HG03521 (cell line): ENCODE results near the gene MGAT5.
"Not testable (repeated sequence)": the region's sequence is repeated elsewhere in the genome, so short reads cannot be mapped to it uniquely, and the experiment has no call there.

Experiments used
- ATAC-seq: cut with Tn5 transposase; IDR thresholded peaks from one replicate; pipeline ENCODE4 v1.9.1; 2021; ENCODE audit warnings: mild to moderate bottlenecking, moderate library complexity; ENCODE audit not compliant: unreplicated experiment

Gene MGAT5

DNA sequence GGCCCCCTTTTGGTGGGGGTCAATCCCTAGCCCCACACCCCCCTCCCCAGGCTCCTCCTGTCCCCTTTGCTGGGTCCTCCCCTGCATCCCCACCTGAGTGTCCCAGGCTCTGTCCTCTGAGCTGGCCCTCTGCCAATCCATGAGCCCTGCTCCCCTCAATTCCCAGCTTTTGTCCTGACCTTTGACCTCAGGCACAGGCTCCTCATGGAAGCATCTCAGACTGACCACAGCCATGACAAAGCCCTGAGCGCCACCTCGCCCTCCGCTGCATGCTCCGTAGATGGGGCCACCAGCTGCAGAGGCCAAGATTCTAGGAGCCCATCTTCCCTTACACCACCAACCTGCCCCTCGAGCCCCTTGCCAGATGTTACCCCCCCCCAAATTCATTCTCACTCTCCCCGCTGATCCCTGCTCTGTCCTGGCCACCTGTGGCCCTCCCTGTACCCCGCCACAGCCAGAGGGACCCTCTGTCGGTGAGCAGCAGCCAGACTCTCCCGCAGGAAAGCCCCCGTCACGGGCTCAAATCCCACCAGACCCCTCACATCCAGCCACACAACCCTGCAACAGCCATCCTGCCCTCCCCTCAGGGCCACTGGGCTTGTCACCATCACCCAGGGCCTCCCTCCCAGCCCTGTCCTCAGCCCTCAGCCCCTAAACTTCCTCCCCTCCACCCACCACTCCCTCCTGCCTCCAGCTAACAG, 206.0 kb downstream of the MGAT5 start:
- no peak for ATAC-seq

DNA sequence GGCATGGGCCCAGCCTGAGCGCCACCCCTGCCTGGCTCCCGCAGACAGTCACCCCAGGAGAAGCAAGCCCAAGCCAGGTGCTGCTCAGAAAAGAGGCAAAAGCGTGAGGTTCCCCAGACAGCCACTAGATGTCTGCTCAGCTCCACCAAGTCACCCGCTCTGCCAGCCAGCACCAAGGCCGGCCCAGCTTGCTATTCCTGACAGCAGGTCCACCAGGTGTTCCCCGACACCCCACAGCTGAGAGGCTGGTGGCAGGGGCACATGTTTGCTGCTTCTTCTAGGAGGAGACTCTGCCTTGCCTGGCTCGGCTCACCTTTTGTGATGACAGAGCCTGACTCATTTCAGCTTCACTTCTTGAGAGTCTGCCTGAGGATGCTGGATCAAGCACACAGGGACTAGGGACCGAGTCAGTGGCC, 206.7 kb downstream of the MGAT5 start:
- peak; percentile 86 for ATAC-seq

DNA sequence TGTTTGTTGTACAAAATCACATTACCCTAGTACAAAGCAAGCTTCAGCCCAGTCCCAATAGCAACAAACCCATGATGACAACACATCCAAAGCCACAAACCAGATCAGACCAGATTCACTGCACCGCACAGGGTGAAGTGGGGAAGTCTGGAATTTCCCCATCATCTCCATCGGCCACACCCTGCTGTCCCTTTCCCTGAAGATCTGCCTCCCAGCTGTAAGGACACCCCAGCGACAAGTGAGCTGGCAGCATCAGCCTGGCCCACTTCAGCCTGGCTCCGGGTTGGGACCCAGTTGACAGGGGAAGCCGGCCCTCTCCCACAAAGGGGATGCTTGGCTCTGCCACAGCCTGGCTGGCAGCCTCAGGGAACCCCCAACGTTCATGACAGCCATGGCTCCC, 207.6 kb downstream of the MGAT5 start:
- ATAC-seq = no peak

DNA sequence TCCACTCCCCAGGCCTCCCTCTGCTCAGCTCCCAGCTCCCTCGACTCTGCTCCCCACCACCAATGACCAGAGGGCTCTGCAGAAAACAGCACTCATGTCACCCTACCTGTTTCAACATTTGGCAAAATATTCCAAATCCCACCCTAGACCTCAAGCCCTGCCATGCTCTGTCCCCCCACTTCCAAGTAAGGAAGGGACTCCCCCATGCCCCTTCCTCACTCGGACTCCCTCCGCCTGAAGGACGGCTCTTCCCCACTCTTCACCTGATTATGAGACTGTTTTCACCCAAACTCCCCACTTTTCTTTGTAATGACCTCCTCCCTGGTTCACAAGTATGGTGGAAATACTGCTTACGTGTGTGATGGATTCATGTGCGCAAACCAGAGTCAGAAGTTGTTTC, 208.4 kb downstream of the MGAT5 start:
- ATAC-seq = no peak

DNA sequence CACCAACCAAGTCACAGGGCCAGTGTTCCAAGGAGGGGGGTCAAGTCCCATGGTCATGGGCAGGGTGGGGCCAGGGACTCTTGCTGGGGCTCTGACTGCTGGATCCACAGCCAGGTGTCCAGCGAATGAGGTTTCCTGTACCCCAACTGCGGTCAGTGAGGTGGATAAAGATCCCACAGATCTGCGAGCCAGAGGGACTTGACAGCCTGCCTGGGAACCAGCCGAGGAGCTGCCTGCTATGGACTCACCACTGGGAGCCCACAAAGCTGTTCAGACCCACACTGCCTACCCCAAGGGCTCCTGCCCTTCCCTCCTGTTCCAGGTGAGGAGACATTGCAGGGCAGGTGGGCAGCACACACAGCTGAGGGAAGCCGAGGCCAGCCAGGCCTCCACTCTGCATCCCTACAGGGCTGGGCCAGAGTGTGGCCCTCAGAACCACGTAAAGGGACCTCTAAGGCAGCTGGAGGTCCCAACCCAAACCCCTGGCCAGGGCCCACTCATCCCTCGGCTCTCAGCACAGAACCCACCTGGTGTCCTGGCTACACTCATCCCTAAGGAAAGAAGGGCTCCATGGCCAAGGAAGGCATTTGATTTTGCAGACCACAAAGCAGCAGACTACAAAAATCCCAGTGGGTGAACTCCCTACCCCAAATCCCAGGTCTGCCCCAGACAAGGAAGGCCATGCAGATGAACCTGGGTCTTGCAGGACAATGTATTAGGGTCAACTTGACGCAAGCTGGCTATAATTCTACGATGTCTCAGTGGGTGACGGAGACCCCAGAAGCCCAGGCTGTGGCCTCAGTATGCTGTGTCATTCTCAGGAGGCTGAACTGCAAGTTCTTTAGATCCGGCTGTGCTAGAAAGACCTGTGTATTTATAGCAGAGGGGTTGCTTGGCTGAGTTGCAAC, 209.2 kb downstream of the MGAT5 start:
- ATAC-seq = no peak

DNA sequence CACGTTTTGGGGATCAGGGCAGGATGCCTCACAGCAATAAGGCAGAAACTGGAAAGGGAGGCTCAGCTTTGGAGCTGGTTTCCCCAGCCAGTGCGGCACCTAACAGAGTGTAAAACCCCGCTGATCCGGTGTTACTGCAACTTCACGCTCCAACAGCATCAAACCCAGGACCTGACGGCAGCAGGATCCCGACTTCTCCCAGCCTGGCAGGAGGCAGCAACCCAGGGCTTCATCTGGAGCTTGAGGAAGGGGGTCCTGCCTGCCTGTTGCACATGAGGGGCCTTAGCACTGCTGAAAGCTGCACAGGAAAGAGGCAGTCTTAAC, 209.8 kb downstream of the MGAT5 start:
- ATAC-seq = no peak

DNA sequence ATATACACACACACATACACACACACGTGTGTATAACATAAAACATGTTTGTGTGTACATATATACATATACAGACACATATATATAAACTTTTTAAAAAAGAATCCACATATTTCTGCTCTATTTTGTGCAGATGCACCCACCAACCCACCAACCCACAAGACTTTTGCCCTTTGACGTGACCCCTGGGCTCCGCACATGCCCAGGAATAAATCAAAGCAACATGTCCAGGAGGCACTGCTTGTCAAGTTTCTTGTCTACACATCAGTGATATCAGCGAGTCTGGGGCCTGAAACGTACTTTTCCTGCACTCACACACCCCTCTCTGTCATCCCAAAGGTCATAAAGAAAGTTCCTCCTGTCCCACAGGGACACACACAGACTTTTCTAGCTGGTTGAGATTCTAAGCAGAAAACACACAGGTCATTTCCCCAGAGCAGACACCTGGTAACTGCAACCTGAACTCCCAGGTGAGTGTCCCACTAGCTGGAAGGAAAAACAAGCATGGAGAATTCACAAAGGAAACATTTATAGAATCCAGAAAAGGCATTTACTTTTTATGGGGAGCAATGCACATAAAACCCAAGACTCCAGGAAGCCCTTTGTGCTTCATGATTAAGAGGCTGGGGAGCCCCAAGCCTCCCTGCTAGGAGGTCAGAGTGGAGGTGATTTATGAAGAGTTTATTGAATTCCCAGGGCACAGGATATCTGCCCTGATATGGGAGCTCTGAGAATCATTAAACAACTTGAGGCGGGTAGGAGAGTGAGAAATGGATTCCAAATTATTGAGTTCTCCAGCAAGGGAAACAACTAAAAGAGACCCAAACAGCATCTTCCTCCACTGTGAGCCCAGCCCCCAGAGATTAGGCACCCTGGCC, 211.6 kb downstream of the MGAT5 start:
- ATAC-seq = no peak

DNA sequence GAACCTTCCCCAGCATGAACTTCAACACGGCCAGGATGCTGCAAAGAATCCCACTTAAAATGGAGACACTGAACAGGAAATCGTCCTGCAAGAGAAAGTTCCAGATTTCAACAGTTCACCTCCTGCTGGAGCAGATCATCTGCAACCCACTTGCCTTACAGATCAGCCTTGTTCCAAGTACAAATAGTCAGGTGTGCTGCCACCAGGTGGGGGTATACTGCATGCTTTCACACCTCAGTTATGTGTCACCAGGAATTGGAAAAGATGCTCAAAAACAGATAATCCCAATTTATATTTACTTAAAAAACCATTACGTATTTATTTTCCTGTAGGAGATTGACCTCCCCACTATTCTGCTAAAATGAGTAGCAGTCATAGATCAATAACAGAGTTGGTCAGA, 212.3 kb downstream of the MGAT5 start:
- peak; percentile 44 for ATAC-seq

DNA sequence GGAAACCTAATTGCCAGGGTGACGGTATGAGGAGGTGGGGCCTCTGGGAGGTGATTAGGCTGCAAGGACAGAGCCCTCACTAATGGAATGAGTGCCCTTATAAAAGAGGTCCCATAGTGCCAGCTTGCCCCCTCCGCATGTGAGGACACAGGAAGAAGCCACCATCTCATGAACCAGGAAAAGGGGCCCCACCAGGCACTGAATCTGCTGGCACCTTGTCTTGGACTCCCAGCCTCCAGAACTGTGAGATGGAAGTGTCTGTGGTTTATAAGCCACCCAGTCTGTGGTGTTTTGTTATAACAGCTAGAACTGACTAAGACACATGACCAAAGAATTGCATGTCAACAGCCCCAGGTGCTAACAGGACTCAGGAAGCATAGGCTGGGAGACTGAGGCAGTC, 214.3 kb downstream of the MGAT5 start:
- ATAC-seq = no peak

DNA sequence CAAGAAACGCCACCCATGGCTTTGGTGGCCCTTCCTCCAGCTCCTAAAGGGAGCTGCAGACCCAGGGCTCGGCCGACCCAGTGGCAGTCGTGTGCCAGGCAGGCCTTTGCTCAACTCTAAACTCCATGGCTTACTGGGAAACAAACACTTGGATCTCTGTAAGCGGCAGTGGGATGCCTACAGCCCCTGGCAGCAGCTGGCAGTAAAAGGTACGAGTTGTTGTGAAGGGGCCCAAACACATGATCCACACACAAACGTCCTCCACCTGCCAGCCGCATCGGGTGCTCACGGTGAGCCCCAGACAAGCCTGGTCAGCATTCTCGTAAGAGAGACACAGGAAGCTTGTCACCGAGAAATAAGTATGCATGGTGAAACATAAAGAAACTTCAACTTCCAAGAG, 214.9 kb downstream of the MGAT5 start:
- no peak for ATAC-seq

DNA sequence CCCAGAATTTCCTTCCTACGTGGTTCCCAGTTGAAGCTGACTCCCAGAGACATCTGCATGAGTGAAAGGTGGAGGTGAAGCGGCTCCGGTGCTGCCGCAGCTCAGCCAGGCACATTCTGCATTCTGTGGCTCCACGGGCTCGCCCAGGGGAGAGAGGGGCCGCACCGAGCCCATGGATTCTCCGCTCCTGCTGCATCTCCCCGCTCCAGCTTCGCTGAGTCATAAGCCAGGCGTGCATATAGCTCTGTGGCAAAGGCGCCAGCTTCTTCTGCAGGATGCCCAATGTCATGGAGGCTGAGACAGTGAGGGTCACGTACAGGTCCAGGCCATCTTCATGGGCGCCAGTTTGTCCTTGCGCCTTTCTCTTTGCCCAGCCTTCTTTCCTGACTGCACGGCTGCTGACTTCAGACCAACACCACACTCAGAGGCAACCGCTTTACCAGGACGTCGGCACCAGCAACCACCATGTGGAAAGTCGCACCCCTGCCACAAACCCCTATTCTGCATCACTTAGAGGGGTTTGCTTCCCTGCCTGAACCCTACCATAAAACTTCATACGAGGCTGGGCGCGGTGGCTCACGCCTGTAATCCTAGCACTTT, 215.7 kb downstream of the MGAT5 start:
- ATAC-seq = no peak

DNA sequence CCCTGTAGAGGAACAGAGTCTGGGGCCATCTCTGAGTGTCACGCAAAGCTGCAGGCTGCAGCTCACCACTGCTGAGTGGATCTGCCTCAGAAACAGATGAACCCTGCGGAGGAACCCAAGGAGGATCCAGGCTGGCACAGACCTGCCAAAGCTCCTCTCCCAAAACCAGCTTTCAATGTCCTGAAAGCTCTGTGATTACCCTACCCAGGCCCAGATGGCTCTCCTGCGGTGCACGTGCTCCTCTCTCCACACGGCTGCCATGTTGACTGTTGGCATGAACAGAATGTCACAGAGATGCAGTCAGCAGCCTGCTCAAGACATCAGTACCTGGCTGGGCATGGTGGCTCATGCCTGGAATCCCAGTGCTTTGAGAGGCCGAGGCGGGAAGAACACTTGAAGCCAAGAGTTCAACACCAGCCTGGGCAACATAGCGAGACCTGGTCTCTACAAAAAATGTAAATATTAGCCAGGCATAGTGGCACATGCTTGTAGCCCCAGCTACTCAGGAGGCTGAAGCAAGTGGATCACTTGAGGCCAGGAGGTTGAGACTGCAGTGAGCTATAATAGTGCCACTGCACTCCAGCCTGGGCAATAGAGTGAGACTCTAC, 216.8 kb downstream of the MGAT5 start:
- no peak for ATAC-seq

DNA sequence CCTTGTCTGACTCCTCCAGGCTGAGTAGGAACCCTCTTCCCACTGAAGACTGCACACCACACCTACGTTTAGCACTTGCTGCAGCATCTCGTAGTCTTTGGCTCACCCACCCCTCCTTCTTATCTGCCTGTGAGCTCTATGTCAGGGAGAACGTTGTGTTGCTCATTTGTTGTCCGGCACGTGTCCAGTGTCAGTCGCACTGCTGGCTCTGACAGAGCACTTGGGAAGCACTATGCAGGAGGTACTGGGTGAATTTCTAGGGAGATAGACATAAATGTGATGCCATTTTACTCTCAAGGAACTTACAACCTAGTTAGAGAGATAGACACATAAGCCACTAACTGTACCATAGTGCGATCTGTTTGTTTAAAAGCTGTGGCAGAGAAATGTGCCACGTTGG, 223.1 kb downstream of the MGAT5 start:
- not testable (repeated sequence) for ATAC-seq

DNA sequence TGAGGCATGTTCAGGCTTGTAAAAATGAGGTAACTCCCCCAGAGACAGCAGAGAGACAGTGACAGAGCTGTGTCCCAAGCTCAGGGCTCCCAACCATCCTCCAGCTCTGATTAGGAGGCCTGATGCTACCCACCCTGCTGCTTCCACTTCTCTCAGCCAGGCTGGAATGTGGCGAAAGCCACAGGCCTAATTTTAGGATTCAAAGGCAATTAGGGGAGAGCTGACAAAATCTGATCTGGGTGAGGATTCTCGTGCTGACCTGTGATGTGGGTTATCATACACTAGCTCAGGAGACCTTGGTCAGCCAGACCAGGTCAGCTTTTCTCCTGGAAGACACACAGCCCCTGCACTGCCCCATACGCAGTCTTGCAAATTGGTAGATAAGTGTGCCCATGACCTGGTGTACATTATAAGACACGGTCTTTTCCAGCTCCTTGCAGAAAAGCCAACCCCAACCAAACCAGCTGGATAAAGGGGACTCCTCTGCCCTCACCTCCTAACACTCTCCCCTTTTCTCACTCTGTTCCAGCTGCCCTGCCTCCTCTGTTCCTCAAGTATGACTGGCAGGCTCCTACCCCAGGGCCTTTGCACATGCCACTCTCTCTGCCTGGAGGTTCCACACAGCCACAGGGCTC, 225.9 kb downstream of the MGAT5 start:
- no peak for ATAC-seq

DNA sequence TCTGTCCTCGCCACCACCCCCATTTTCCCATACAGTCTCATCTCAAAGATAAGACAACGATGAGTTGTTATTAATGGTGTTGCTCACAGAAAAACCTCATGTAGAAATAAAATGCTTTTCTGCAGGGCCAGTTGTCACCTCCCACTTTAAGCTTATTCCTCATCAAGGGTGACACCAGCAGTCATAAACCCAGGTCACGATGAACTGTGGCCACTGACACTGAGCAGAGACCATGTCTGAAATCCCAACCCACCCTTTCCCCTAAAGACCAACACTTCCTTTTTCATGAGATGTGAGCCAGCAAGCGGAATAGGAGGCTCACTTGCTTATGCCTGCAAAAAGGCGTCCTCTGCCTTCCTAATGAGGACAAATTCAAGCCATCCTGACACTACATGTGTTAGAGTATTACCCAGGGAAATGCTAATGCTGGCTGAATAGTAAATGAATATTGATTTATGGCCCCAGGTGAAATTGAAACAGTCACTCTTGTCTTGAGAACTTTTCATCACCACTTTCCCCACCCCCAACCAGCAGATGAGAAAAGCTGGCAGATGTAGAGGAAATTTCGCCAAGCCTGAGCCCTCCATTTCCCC, 228.4 kb downstream of the MGAT5 start:
- no peak for ATAC-seq

DNA sequence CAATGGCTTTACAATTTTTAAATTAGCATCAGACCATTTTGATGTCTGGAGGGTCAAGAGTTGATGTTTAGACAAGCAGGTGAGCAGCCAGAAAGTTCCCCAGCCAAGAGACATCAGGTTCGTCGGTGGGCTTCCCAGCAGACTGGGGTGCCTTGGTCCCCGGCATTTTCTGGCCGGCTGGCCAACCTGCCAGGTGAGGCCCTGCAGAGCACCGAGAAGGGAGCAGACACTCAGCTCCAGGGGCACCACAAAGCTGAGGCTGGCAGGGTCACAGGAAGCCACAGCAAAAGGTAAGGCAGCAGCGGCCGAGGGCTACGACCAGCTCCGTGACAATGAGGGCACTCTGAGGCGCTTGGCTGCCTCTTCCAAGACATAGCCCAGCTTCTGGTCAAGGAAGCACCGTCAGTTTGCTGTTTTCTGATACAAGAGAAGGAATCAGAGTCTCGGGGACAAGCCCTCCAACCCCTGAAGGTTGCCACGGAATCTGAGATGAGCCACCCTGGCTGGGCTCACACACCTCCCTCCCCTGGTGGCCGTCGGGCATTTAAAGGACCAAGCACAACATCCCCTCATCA, 229.0 kb downstream of the MGAT5 start:
- no peak for ATAC-seq

DNA sequence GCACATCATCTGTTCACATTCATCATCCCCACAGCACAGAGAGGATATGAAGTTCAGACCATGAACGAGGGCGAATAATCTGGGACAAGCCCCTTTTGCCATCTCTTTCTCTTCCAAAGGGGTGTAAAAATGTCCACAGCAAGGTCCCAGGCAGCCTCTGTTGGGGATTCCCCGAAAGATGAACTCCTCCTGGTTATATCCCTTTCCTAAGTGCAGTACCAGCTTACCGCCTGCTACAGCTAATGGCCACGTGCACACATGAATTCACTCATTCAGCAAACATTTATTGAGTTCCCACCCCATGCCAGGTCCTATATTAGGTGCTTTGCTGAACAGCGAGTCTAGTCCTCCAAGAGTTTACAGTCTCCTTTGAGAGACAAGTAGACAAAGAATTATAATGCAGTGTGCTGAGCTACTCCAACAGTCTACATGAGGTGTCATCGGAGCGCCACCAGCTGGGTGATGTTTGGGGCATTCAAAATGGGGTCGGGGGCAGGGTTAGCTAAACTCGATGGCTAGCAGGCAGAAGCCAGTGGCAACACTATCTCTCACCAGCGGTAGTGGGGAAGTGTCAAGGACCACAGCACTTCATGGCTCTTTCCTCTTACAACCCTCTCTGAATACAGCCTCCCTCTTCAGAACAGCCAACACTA, 236.0 kb downstream of the MGAT5 start:
- no peak for ATAC-seq

DNA sequence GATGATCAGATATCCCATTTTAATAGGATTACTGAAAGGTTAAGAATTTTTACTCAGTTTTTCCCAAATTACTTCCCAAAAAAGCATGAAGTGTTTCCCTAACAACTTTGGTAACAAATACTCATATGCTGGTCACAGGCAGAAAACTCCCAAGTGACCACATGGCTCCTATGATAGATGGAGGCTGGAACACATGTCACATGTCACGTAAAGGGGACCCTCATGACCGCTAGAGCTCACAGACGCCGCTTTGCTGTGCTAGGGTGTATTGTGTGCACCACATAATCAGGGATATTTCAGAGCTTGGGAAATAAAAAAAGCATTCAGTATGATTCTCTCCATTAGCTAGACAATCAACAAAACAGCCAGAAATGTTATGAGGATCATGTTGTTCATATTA, 236.7 kb downstream of the MGAT5 start:
- no peak for ATAC-seq

DNA sequence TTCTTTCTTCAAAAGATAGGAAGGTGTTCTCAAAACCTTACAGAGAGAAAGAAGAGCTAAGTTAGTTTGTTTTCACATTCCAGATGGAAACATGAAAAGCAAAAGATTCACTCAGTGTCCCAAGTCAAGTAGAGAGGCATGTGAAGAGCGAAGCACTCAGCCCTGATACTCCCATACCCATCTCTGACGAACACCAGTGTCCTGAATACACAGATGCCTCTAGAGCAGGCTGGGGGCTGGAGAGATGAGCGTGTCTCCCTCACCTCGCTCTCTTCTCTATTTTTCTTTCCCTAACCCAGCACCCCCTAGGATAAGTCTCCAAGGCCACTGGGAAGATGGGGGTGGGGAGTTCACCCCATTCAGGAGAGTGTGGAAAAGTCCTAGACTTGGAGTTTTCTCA, 237.2 kb downstream of the MGAT5 start:
- no peak for ATAC-seq
